Measurements from ENCODE around the gene CACNA2D4.

CACNA2D4 gene

DNA sequence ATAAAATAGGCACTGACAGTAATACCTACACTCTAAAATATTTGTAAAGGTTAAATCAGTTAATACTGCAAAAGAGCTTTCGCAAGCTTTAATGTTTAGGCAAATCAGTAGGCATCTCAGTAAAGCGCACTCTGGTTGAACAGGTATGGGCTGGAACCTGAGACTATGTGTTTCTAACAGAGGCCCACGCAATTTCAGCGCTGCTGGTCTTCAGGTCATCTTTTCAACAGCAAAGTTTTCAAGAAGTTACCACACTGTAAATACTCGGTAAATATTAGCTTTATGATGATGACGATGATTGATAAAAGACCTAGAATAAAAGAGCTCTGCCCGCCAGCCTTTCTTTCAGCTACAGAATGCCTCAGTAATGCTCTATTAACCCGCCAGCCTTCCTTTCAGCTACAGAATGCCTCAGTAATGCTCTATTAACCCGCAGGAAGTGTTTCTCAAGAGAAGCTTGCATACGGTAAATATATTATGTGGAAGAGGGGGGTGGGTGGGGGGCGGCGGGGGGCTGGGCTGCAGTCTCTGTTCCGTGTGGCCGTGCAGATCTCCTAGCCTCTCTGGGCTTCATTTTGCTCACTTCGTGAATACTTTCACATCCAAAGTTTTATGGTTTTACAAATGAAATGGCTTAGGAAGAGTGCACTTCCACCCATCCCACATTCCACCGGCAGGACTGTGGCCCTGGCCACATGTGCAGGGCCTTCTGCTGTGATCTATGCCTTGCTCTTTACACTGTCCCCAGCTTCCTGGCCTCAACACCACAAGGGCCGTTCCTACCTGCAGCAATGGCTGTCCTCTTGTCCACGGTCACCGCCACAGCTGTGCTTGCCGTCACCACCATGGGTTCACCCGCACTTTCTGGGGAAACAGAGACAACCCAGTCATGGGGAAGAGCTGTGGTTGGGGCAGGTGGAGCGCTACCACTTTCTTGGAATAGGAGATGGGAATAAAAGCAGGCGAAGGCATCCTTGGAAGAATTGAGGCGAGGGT is 78.2 kb downstream of the CACNA2D4 start:
- POLR2A ChIA-PET: no interaction called here

DNA sequence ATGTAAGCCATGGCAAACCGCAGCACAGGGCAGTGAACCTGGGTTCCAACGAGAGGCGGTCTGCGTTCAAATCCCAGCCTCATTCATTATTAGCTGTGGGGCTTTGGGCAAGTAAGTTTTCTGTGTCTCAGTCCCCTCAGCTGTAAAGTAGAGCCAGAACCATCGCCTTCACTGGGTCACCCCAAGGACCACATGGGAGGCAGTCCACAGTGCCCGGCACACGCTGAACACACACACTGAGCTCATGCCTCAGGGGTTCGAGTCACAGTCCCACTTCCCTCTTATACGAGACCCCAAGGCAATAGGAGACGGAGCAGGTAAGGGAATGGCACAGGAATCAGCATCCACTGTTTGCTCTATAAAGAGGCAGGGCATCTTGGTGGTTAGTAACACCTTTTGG is 79.0 kb downstream of the CACNA2D4 start:
- TF ChIP-seq ELF4 (IDR thresholded peaks at IDR 0.05) (no peak), NFRKB (IDR thresholded peaks at IDR 0.05) (no peak), SP1 (IDR thresholded peaks at IDR 0.05) (no peak), LEF1 (IDR thresholded peaks at IDR 0.05; ENCODE audit: borderline replicate concordance) (no peak), BHLHE40 (IDR thresholded peaks at IDR 0.05; ENCODE audit: borderline replicate concordance) (no peak), ARNT (IDR thresholded peaks at IDR 0.05) (no peak), CTBP1 (IDR thresholded peaks at IDR 0.05; ENCODE audit: borderline replicate concordance) (no peak), ZNF384 (IDR thresholded peaks at IDR 0.05) (no peak), HDGF (IDR thresholded peaks at IDR 0.05; ENCODE audit: borderline replicate concordance) (no peak)
- TF ChIP-seq, protein P1, sequence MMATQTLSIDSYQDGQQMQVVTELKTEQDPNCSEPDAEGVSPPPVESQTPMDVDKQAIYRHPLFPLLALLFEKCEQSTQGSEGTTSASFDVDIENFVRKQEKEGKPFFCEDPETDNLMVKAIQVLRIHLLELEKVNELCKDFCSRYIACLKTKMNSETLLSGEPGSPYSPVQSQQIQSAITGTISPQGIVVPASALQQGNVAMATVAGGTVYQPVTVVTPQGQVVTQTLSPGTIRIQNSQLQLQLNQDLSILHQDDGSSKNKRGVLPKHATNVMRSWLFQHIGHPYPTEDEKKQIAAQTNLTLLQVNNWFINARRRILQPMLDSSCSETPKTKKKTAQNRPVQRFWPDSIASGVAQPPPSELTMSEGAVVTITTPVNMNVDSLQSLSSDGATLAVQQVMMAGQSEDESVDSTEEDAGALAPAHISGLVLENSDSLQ (IDR thresholded peaks at IDR 0.05): no peak
- ChIA-PET POLR2A (no interaction called here), CTCF (interaction anchor here (0.6 to 1.5 kb wide), 2 partner anchors 101 to 185 kb away, joined by 3 to 9 read pairs; no protein-coding TSS in a partner anchor)
- no peak for DNase-seq (ENCODE audit: extremely low spot score)

More for the DNA sequence above, 78.2 kb downstream of the CACNA2D4 start:
- CTCF ChIA-PET: interaction anchor here (0.6 to 1.5 kb wide), 2 partner anchors 100 to 186 kb away, joined by 3 to 9 read pairs; no protein-coding TSS in a partner anchor
- DNase-seq (ENCODE audit: extremely low spot score): no peak
- TF ChIP-seq, protein P1 (IDR thresholded peaks at IDR 0.05): no peak
- TF ChIP-seq FOXK2 (IDR thresholded peaks at IDR 0.05) (no peak), ELF4 (IDR thresholded peaks at IDR 0.05) (no peak), LEF1 (IDR thresholded peaks at IDR 0.05; ENCODE audit: borderline replicate concordance) (no peak), L3MBTL2 (conservative IDR thresholded peaks at IDR 0.05) (no peak), HDGF (IDR thresholded peaks at IDR 0.05; ENCODE audit: borderline replicate concordance) (no peak), ZNF384 (IDR thresholded peaks at IDR 0.05) (no peak), FOXM1 (IDR thresholded peaks at IDR 0.05; ENCODE audit: borderline replicate concordance) (no peak), BHLHE40 (IDR thresholded peaks at IDR 0.05; ENCODE audit: borderline replicate concordance) (no peak), FOXA1 (IDR thresholded peaks at IDR 0.05) (no peak), ARNT (IDR thresholded peaks at IDR 0.05) (no peak), TARDBP (IDR thresholded peaks at IDR 0.05) (no peak), NFRKB (IDR thresholded peaks at IDR 0.05) (no peak), SUZ12 (IDR thresholded peaks at IDR 0.05) (no peak), CTBP1 (IDR thresholded peaks at IDR 0.05; ENCODE audit: borderline replicate concordance) (no peak), SP1 (IDR thresholded peaks at IDR 0.05) (no peak)

DNA sequence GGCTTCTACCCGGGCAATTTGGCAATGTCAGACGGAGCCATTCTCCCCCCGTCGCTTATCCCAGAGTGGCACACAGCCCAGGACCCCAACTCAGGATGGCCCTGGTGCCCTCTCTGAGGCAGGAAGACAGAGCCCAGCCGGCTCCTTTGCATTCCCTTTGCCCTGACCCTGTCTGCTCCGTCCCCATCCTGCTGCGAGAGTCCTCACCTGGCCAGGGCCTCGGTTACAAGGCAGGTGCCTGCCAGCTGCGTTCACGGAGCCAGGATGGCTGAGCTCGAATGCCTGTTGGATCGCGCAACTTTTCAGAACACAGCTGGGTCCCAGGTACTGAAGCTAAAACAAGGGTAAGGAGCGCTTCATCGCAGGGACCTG is 79.5 kb downstream of the CACNA2D4 start:
- ChIA-PET CTCF (no interaction called here), POLR2A (no interaction called here)
- no peak for DNase-seq (ENCODE audit: extremely low spot score)
- TF ChIP-seq FOXK2 (IDR thresholded peaks at IDR 0.05): no peak
- no peak for TF ChIP-seq LEF1 (IDR thresholded peaks at IDR 0.05; ENCODE audit: borderline replicate concordance)
- TF ChIP-seq, protein P1 (IDR thresholded peaks at IDR 0.05): no peak
- no peak for TF ChIP-seq SP1 (IDR thresholded peaks at IDR 0.05)
- no peak for TF ChIP-seq NFRKB (IDR thresholded peaks at IDR 0.05)

DNA sequence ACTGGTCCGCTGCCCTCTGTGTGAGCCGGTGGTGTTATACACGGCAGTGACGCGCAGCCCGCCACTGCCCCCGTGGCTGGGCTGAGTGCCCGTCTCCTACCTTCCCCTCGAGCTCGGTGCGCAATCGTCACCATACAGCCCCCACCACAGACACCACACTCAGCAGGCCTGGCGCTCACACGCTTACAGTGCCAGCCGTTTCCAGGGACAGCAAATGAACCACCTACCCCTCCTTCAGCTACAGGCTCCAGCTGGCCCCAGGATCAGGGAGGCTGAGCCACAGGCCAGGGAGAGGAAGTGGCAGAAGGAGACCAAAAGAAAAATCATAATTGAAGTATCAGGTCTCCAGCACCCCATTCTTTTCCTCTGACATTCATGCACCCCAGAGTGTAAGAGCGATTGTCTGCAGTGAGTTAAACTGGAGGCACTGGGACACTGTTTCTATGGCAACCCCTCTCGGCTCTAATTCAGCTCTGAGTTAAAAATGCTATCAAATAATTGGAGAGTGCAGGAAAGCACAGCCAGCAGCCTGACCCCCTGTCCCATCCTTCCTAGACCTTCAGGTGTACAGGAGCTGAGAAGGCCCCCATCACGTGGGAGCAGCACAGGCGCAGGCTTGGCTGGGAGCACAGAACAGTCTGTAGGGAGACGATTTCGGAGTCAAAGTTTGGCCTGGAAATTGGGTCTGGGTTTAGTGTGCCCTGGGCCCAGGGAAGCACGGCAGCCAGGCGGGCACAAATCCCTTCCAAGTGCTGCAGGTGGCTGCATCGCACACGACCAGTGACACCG is 80.1 kb downstream of the CACNA2D4 start:
- no peak for DNase-seq (ENCODE audit: extremely low spot score)
- ChIA-PET POLR2A (no interaction called here), CTCF (interaction anchor here (1.3 kb wide), 1 partner anchor 102 kb away, joined by 3 read pairs; no protein-coding TSS in a partner anchor)
- TF ChIP-seq BHLHE40 (IDR thresholded peaks at IDR 0.05; ENCODE audit: borderline replicate concordance) (no peak), ZNF384 (IDR thresholded peaks at IDR 0.05) (no peak), TARDBP (IDR thresholded peaks at IDR 0.05) (no peak), ELF4 (IDR thresholded peaks at IDR 0.05) (no peak)
- TF ChIP-seq, protein P1 (IDR thresholded peaks at IDR 0.05): no peak

DNA sequence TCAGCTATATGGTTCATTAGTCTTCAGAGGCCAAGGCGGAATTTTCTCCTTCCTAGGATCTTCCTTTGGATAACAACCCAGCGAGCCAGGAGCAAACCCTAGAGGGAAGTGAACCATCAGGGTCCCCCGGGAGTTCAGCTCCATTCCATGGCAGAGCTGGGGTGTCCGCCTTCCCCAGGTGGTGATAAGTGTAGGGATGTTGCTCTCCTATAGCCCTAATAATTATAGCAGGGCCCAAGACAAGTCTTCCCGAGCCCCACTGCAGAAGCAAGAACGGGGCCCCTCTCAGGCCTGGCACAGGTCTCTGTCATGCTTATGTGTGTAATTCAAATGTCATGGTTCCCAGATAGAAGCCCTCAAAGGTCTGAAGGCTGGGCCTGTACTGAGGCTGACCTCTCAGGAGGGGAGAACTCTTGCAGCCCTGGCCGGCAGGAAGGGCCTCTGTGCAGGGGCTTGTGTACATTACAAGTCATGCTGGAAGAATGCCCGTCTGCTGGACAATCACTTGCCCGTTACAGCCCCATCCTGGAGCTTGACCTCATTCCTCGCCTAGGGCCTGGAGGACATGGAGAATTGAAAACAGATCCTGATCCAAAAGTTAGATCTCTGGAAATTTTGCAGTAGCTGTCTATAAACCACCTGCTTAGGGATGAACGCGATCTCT is 80.8 kb downstream of the CACNA2D4 start:
- no peak for DNase-seq (ENCODE audit: extremely low spot score)
- TF ChIP-seq CTBP1 (IDR thresholded peaks at IDR 0.05; ENCODE audit: borderline replicate concordance) (no peak), ZNF384 (IDR thresholded peaks at IDR 0.05) (no peak), LEF1 (IDR thresholded peaks at IDR 0.05; ENCODE audit: borderline replicate concordance) (no peak), NFRKB (IDR thresholded peaks at IDR 0.05) (no peak), FOXA1 (IDR thresholded peaks at IDR 0.05) (no peak), TARDBP (IDR thresholded peaks at IDR 0.05) (no peak), HDGF (IDR thresholded peaks at IDR 0.05; ENCODE audit: borderline replicate concordance) (no peak), SP1 (IDR thresholded peaks at IDR 0.05) (no peak), L3MBTL2 (conservative IDR thresholded peaks at IDR 0.05) (no peak), FOXK2 (IDR thresholded peaks at IDR 0.05) (no peak)
- TF ChIP-seq, protein P1 (IDR thresholded peaks at IDR 0.05): no peak
- POLR2A ChIA-PET: no interaction called here
- CTCF ChIA-PET: interaction anchor here (1.1 to 1.3 kb wide), 2 partner anchors 17 to 102 kb away, joined by 3 to 4 read pairs; no protein-coding TSS in a partner anchor

Data from HEK293T (cell line).